Stimulated activated CD8-positive, alpha-beta memory T cell treated with anti-CD3 and anti-CD28 coated beads, Interleukin-2, amount 100 ng/mL, for 48 hours (primary cell): ENCODE results near the gene MAPK8IP2.

ENCODE experiments used
- DNase-seq, 2 donors: peaks; one replicate each; pipeline ENCODE4 v3.0.0-alpha.2; 2020; ENCODE audit warnings: low read depth in 2 of 2

The MAPK8IP2 gene

DNA sequence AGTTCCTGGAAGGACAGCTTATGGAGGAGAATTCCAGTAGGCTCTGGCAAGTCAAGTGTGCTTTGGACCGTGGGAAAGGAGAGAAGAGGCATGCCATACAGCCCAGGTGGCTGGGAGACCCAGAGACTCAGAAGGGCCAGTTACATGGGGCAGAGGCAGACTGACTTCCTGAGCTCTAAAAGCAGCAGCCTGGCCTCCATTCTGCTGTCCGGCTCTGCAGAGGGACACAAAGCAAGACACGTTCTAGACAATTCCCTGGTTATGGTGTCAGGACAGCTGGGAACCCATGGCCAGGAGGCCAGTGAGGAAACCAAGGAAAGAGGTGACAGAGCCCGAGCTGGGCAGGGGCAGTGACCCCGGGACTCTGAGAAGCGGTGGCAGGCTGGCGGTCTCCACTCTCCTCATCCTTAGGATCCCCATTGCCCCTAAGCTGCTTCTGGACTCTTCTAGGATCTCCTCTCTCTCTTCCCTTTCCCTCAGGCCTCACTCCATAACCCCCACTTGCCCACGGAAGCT is 25.1 kb upstream of the MAPK8IP2 start:
- DNase-seq: no peak

DNA sequence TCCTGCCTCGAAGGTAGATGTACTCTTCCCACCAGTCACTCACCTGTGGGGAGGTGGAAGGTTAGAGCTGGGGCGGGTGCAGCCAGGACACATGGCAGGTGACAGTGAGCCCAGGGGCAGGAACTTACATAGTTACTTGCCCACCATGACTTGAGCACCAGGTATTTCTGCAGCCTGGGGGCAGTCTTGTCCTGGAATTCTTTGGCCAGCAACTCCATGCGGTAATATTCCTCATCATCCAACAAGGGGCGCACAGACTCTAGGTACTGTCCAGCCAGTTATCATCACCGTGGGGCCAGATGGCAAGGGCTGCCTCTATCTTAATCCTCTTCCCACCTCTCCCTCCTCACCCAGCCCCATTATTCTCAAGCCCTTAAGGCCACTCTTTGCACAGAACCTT is 24.5 kb upstream of the MAPK8IP2 start:
- no peak for DNase-seq

DNA sequence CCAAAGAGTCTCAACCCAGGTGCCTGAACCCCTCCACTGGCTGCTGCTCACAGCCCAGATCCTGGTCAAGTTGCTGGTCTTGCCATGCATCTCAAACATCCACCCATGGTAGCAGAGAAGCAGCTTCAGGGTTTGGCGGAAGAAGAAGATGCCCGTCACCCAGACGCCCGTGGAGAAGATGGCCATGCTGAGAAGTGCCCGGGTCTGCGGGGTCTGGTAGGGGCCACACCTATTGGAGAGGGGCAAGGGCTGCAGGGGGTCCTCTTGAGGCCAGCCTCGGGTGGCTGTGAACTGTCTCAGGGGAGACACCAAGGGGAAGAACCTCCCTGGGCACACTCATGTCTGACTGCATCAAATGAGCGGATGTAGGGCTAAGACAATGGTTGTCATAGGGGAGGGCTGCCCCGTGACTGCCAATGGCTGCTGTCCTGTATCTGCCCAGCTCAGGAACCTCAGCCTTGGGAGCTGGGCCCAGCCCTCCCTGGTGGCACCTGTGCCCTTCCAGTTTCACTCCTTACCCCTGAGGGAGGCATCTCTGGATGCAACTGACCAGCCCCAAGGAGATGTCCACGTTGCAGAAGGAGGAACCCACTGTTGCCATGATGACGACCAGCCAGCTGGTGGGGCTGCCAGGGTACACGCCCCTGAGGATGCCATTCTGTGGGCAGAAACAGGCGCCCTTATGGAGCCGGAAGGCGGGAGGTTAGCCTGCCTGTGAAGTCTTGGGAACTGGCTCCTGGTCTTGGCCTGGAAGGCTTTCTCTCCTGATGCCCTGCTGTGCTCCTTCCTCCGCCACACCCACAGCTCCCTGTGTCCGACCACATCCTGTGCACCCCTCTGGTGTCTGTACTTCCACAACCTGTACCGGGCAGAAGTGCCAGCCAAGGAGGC is 23.5 kb upstream of the MAPK8IP2 start:
- DNase-seq: no peak

DNA sequence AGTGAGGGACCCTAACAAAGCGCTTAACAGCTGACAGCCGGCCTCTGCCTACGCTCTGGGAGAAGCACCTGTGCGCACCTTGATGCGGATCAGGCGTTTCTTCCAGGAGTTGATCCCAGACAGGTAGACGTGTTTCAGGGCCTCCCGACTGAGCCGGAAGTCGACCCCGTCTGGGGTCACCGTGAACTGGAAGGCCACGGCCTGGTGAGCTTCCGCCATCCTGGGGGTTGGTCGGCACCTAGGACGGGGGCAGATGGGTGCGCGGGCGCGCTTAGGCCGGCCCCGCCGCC is 23.0 kb upstream of the MAPK8IP2 start:
- DNase-seq: no peak

GRCh38 chr22:50577987-50578775 is 22.4 kb upstream of the MAPK8IP2 start, which contains the start of gene CPT1B:
Gene CPT1B (minus strand): TSS chr22:50578427. CDS start chr22:50577915, 512 bp downstream.
- no peak for DNase-seq

DNA sequence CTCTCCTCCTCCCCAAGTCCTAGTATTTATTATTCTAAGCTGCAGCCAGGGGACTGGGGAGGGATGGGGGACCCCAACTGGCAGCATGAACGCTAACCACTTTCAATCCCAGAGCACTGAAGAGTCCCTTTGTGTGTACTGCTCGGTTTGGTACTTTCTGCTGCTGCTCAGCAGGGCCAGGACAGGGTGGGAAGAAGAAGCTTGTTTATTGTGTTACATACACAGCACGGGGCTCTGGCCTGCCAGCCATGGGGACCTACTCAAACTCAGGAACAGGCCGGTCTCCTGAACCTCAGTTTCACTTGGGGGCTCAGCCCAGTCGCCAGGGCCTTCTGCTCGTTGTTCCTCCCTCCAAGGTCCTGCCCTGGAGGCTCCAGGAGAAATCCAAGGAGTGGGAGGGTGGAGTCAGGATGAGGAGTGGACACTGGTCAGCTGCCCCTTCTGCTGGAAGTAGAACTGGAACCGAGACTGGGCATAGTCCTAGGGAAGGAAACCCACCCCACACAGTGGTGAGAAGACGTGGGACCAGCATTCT is 21.8 kb upstream of the MAPK8IP2 start:
- no peak for DNase-seq

DNA sequence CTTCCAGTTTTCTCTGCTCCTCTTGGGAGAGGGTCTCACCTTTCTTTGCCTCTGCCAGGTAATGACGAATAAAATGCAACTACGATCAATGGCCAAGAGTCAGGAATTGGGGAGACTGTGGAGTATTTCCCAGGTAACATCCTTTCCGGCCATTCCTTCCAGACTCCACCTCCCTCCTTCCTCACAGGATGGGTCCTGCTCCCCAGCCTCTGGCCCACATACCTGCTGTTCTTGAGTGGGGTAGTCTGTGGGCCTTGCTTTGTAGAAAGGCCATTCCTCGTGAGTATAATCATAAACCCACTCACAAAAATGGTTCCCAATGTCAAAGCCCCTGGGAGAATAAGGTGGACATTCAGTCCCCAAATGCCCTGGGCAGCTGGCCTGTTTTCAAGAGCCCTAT is 20.8 kb upstream of the MAPK8IP2 start:
- no peak for DNase-seq

GRCh38 chr22:50581031-50581949 is 19.3 kb upstream of the MAPK8IP2 start:
- no peak for DNase-seq

GRCh38 chr22:50581950-50582492 is 18.6 kb upstream of the MAPK8IP2 start:
- DNase-seq: peak in 1 of 2 donors; percentile 32

- peak; percentile 97 to 99 for DNase-seq
Observed at GRCh38 chr22:50582493-50583293, 17.9 kb upstream of the MAPK8IP2 start, which contains the start of gene CHKB. Gene CHKB (minus strand): TSS chr22:50582849. CDS start chr22:50582781, 68 bp downstream.

DNA sequence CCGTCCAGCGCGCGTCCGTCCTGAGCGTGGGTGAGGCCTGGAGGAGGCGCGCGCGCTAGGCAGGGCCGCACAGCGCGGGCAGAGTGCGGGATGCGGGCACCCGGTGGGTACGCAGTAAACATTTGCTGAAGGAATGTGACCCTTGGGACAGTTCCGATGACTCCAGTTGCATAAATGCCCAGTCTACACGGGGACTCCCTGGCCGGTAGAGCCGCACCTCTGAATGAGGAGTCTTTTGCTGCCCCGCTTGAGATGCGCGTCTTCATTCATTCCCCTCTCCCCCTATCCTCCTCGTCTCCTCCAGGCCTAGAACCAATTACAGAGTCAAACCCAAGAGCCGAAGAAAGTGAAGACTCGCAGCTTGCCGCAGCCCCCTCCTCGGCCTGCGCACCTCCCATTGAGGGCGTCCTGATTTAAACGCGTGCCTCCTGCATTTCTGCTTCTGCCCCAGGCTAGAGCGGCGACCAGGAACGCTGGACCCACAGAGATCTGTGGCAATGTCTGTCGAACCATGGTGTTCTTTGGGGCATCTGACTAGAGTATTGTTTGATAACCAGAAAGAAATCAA is 17.2 kb upstream of the MAPK8IP2 start:
- no peak for DNase-seq

DNA sequence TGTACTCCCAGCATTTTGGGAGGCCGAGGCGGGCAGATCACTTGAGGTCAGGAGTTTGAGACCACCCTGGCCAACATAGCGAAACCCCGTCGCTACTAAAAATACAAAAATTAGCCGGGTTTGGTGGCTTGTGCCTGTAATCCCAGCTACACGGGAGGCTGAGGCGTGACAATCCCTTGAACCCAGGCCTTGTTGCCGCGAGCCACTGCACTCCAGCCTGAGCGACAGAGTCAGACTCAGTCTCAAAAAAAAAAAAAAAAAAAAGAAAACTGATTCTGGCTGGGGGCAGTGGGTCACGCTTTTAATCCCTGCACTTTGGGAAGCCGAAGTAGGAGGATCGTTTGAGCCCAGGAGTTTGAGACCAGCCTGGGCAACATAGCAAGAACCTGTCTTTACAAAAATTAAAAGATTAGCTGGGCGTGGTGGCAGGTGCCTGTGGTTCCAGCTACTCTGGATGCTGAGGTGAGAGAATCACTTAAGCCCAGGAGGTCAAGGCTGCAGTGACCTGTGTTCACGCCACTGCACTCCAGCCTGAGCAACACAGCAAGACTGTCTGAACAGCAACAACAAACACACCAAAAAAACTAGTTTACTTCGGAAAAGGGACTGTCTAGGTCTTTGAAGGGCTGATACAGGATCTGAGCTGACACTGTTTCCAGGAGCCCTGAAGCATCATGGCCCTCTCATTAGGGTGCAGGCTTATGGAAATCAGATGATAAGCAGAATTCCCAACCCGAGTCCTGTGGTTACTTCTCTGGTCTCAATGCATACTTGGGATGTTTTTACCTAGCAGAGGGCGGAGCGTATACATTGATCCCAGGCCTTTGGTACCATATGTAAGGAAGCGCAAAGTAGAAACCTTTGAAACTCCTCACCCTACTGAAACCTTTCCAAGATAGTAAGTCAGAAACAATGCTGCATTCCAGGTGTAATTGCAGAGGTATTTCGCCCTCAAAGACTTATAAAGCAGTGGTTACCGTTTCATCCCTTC is 16.2 kb upstream of the MAPK8IP2 start:
- no peak for DNase-seq

DNA sequence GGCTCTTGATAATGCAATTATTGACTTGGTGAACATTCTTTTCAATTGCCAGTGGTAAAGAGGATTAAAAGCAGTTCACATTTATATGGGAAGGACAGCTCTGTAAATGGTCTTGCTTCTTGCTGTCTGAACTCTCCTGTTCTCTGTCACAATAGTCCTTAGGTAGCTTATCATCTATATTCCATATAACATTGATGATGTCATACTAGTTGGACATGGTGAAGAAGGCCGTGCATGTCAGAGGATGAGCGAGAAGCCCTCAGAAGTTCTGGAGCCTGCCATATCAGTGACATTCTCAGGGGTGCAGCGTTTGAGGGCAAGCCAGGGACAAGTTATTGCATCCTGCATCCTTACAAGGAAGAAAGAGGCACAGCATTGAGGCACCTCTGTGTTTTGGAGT is 15.4 kb upstream of the MAPK8IP2 start:
- no peak for DNase-seq

GRCh38 chr22:50585781-50586180 is 14.8 kb upstream of the MAPK8IP2 start:
- no peak for DNase-seq

GRCh38 chr22:50586416-50586815 is 14.2 kb upstream of the MAPK8IP2 start:
- no peak for DNase-seq

- DNase-seq: no peak
Observed at GRCh38 chr22:50587407-50587806, 13.2 kb upstream of the MAPK8IP2 start.

DNA sequence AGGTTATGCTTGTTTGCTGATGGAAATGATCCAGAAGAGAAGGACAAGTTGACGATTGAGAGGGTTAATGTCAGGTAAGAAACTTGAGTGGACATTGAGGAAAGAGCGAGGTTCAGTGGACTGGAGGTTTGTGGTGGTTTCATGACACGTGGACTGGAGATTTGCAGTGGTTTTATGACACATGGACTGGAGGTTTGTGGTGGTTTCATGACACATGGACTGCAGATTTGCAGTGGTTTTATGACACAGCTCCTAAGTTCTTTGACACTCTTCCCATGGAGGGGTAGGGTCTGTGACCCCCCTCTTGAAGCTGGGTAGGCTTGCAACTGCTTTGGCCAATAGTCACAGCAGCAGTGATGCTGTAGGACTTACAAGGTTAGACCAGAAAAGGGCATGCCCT is 5.4 kb upstream of the MAPK8IP2 start:
- DNase-seq: no peak

DNA sequence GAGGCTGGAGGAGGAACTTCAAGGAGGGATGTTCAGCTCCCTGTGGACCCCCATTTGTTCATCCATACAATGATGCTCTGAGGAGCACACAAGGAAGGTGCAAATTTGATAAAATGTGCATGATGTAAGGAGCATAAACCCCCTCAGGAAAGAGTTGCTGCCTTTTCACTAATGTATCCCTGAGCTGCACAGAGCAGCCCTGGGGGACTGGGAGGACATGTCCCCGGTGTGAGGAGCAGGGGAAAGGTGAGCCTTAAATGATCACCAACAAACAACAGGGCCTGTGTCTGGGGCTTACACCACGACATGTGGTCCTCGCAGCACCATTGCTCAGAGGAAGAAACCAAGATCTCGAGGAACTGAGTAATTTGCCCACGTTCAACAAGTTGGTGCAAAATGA is 3.5 kb upstream of the MAPK8IP2 start:
- no peak for DNase-seq
